Measurements from ENCODE around the gene CNRIP1.
A peak's percentile ranks its signal among the peaks of the same experiment; 100 is the strongest.

The CNRIP1 gene

GRCh38 chr2:68291314-68291713 is 28.4 kb downstream of the CNRIP1 start:
- DNase-seq, result no peak

- DNase-seq, result no peak
Observed at GRCh38 chr2:68290901-68291300, 28.8 kb downstream of the CNRIP1 start.

- no peak for DNase-seq
Observed at GRCh38 chr2:68287580-68288441, 31.9 kb downstream of the CNRIP1 start.

- no peak for DNase-seq
Observed at GRCh38 chr2:68284896-68285295, 34.9 kb downstream of the CNRIP1 start.

- no peak for DNase-seq
Observed at GRCh38 chr2:68283419-68283812, 36.3 kb downstream of the CNRIP1 start.

GRCh38 chr2:68282811-68283418 is 36.8 kb downstream of the CNRIP1 start:
- DNase-seq, result no peak

- no peak for DNase-seq
Observed at GRCh38 chr2:68280796-68281195, 39.0 kb downstream of the CNRIP1 start.

- no peak for DNase-seq
Observed at GRCh38 chr2:68280348-68280747, 39.4 kb downstream of the CNRIP1 start.

GRCh38 chr2:68279691-68280090 is 40.1 kb downstream of the CNRIP1 start:
- DNase-seq, result no peak

GRCh38 chr2:68278169-68278568 is 41.6 kb downstream of the CNRIP1 start:
- no peak for DNase-seq

- DNase-seq, result no peak
Observed at GRCh38 chr2:68274022-68274421, 45.7 kb downstream of the CNRIP1 start.

GRCh38 chr2:68272246-68272994 is 47.3 kb downstream of the CNRIP1 start:
- DNase-seq, result no peak

GRCh38 chr2:68266655-68267054 is 53.1 kb downstream of the CNRIP1 start:
- DNase-seq, result no peak

- DNase-seq, result no peak
Observed at GRCh38 chr2:68263632-68264031, 56.1 kb downstream of the CNRIP1 start.

- DNase-seq, result no peak
Observed at GRCh38 chr2:68258851-68259250, 60.9 kb downstream of the CNRIP1 start.

- DNase-seq, result no peak
Observed at GRCh38 chr2:68256093-68256450, 63.7 kb downstream of the CNRIP1 start.

- DNase-seq, result no peak
Observed at GRCh38 chr2:68253219-68254068, 66.3 kb downstream of the CNRIP1 start.

GRCh38 chr2:68252400-68253218 is 67.1 kb downstream of the CNRIP1 start, which contains the start of gene PPP3R1:
Gene PPP3R1, minus strand, starts transcription at chr2:68252532. Its CDS starts 405 bp downstream, at chr2:68252127.
- DNase-seq, result peak; percentile 90

GRCh38 chr2:68251855-68252399 is 67.8 kb downstream of the CNRIP1 start:
- DNase-seq, result no peak

- DNase-seq, result peak; percentile 69
Observed at GRCh38 chr2:68251187-68251854, 68.4 kb downstream of the CNRIP1 start.

GRCh38 chr2:68250652-68251186 is 69.0 kb downstream of the CNRIP1 start:
- DNase-seq, result no peak

All from NCI-H1105 (cell line).